Gastroesophageal sphincter (tissue), 4 donors: ENCODE results near the gene TPM1. TPM values are rescaled to one million over a fixed set of nuclear protein-coding genes. Genes with fewer than 3 reads are reported as not detected.

Experiments used
- ATAC-seq: fragments of 150-250 bp; one replicate; pipeline ENCODE4 v1.9.1; 2016; ENCODE audit warnings: mild to moderate bottlenecking, moderate library complexity
- H3K27ac ChIP-seq, 4 donors: fragments of 200-600 bp; sonication (generic) in 3 of 4; 1 replicate in 3 of 4; 2 replicates in 1 of 4; pipeline ENCODE4 v1.5.1; 2016 to 2019
- H3K27me3 ChIP-seq: fragments of 200-600 bp; sonication (generic); one replicate; pipeline ENCODE4 v1.5.1; 2019
- H3K36me3 ChIP-seq, 2 donors: fragments of 200-600 bp; sonication (generic); one replicate each; pipeline ENCODE4 v1.5.1; 2019; ENCODE audit warnings: control low read depth in 1 of 2
- H3K4me1 ChIP-seq, 3 donors: fragments of 200-600 bp; sonication (generic); 1 replicate in 2 of 3; 2 replicates in 1 of 3; pipeline ENCODE4 v1.5.1; 2016 to 2019; ENCODE audit warnings: control low read depth in 2 of 3
- H3K4me3 ChIP-seq, 2 donors: fragments of 200-600 bp; sonication (generic); one replicate each; pipeline ENCODE4 v1.5.1; 2019; ENCODE audit warnings: mild to moderate bottlenecking in 1 of 2, moderate library complexity in 1 of 2
- H3K9me3 ChIP-seq, 3 donors: fragments of 200-600 bp; sonication (generic); one replicate each; pipeline ENCODE4 v1.5.1; 2017 to 2019; ENCODE audit warnings: control low read depth in 2 of 3
- CTCF ChIP-seq, 4 experiments: fragments of 200-600 bp in 2 of 4; fragments of 450-650 bp in 2 of 4; sonication (generic) in 1 of 4; IDR thresholded peaks; one replicate each; pipeline ENCODE4 v1.5.1; 2017 to 2019; ENCODE audit warnings: antibody characterized with exemption in 4 of 4, mild to moderate bottlenecking in 2 of 4, moderate library complexity in 2 of 4
- EP300 ChIP-seq: sonication (generic); formaldehyde crosslinking; IDR thresholded peaks from one replicate; pipeline ENCODE4 v1.6.1; 2017; ENCODE audit warnings: antibody characterized with exemption, mild to moderate bottlenecking
- POLR2A ChIP-seq, 2 donors: fragments of 450-650 bp; IDR thresholded peaks; one replicate each; pipeline ENCODE4 v1.6.1; 2017; ENCODE audit warnings: antibody characterized with exemption in 2 of 2, mild to moderate bottlenecking in 2 of 2, moderate library complexity in 1 of 2
- POLR2AphosphoS5 ChIP-seq: sonication (generic); formaldehyde crosslinking; IDR thresholded peaks from one replicate; pipeline ENCODE4 v1.6.1; 2017; ENCODE audit warnings: antibody characterized with exemption
- WGBS, 2 donors: methylation state at CpG; one replicate each; pipeline ENCODE4 v1.1.5; 2018; ENCODE audit warnings: low coverage in 1 of 2; 5-methylcytosine and 5-hydroxymethylcytosine counted together
- total RNA-seq, 4 donors: library from RNA; depleted of rRNA; stranded (reverse); fragments of >200 nt; gene quantifications; one replicate each; pipeline ENCODE4 v1.1.0, GENCODE V29; 2016

TPM1 gene
- total RNA-seq, 4 donors from 2014 or later: 3,599 to 7,152 (median 6,397) TPM

- peaks cover 0 to 9% (median 0%) of the 10 kb centered on the region in 3 donors for H3K4me1 ChIP-seq
- no peak for TF ChIP-seq POLR2A (IDR thresholded peaks at IDR 0.05)
- no peak for TF ChIP-seq POLR2AphosphoS5
- no peak for TF ChIP-seq CTCF (IDR thresholded peaks at IDR 0.05)
- TF ChIP-seq EP300: no peak
- H3K9me3 ChIP-seq: no peaks in the 10 kb centered on the region
- no peaks in the 10 kb centered on the region for H3K36me3 ChIP-seq
- WGBS, 2 donors: 93% methylated on average over 3 of the region's 3 CpGs; no CpG with 5 or more reads in 1 of the 2 donors
- no peaks in the 10 kb centered on the region for H3K27me3 ChIP-seq
- ATAC-seq: no peak
- no peak overlapping the region for H3K4me3 ChIP-seq
- H3K27ac ChIP-seq: no peak overlapping the region
Measured at GRCh38 chr15:63112871-63113270, 70.3 kb downstream of the TPM1 start.

GRCh38 chr15:63114465-63114864, 71.9 kb downstream of the TPM1 start:
- Histone ChIP-seq H3K4me1 (no peaks in the 10 kb centered on the region), H3K4me3 (no peak overlapping the region), H3K9me3 (no peaks in the 10 kb centered on the region), H3K36me3 (no peaks in the 10 kb centered on the region), H3K27me3 (no peaks in the 10 kb centered on the region), H3K27ac (no peak overlapping the region)
- TF ChIP-seq CTCF (IDR thresholded peaks at IDR 0.05): no peak
- TF ChIP-seq EP300: no peak
- TF ChIP-seq POLR2AphosphoS5: no peak
- TF ChIP-seq POLR2A (IDR thresholded peaks at IDR 0.05): no peak
- ATAC-seq: no peak
- 68 to 86% methylated on average over 2 of the region's 2 CpGs for WGBS, 2 donors

Other genes starting within 250 kb of the TPM1 start
- 10 to 100 TPM; 15.6 to 20.8 (median 17.3) TPM for gene LACTB, start 79.1 kb downstream of the TPM1 start, total RNA-seq
- gene RPS27L, start 114.7 kb downstream of the TPM1 start, total RNA-seq: 100 to 1,000 TPM in 3 of 4 donors, 10 to 100 TPM in 1; 85.1 to 118 (median 106) TPM
- 10 to 100 TPM; 26.1 to 48.1 (median 33.0) TPM for gene RAB8B, start 146.9 kb downstream of the TPM1 start, total RNA-seq
- 10 to 100 TPM in 2 of 4 donors, 1 to 10 TPM in 2; 8.1 to 18.7 (median 11.5) TPM for gene APH1B, start 234.9 kb downstream of the TPM1 start, total RNA-seq